ENCODE data around the gene PTH1R.
A peak's percentile ranks its signal among the peaks of the same experiment; 100 is the strongest.

DNA sequence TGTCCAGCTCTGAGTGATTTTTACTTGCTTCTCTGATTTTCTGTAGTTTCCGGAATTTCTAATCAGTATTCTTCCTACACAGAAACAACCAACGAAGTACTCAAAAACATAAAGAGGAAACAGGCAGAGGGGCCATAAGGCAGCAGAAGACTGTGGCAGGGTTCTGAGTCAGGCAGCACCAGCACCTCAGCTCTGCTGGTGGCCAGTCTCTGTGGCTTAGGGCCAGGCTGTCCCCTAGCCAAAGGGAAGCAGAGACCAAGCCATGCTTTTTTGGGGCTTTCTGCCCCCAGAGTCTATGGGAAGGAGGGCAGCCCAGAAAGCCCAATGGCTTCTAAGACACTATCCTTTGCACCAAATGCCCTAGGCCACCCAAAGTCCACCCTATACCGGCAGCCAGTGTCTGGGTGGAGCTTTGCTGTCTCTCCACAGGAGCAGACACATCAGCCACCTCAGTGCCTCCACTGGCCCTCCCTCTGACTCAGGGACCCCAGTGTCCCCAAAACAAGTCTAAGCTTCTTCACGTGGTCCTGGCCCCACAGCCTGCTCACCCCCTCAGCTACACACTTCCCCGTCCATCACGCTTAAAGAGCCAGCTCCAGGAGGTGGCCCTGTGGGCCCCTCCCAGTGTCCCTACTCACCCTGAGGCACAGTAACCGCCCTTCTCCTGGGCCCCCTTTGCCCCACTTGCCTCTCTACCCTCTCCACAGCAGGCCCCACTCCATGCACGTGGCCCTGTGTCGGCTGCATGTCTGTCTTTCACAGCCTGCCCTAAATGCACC lies 52.8 kb downstream of the PTH1R start:
- TF ChIP-seq POU2F2 (IDR thresholded peaks at IDR 0.05; ENCODE audit: low read depth, low read length) (no peak), POLR2A (IDR thresholded peaks at IDR 0.05; ENCODE audit: low read depth, low read length) (no peak), TAF1 (IDR thresholded peaks at IDR 0.05; ENCODE audit: low read depth, low read length) (no peak), POLR2AphosphoS5 (IDR thresholded peaks at IDR 0.05; ENCODE audit: low read depth, low read length) (no peak), SPI1 (IDR thresholded peaks at IDR 0.05; ENCODE audit: low read depth, low read length) (0 out of 2 replicates have a peak, but pooled peaks have one; percentile 4), PAX5 (IDR thresholded peaks at IDR 0.05; ENCODE audit: insufficient read depth, low read length, severe bottlenecking) (no peak)
